GM10266 (cell line): ENCODE measurements around the gene GALNT17.

Experiments used
- DNase-seq: peaks from one replicate; pipeline ENCODE4 v3.0.0; 2012; ENCODE audit errors: extremely low spot score
- TF ChIP-seq, protein P1 (sequence below): IDR thresholded peaks from 2 replicates; pipeline ENCODE4 v1.5.1; 2012; ENCODE audit warnings: mild to moderate bottlenecking, low read depth; ENCODE audit not compliant: control insufficient read depth, insufficient read depth; ENCODE audit errors: missing control alignments

The GALNT17 gene

DNA sequence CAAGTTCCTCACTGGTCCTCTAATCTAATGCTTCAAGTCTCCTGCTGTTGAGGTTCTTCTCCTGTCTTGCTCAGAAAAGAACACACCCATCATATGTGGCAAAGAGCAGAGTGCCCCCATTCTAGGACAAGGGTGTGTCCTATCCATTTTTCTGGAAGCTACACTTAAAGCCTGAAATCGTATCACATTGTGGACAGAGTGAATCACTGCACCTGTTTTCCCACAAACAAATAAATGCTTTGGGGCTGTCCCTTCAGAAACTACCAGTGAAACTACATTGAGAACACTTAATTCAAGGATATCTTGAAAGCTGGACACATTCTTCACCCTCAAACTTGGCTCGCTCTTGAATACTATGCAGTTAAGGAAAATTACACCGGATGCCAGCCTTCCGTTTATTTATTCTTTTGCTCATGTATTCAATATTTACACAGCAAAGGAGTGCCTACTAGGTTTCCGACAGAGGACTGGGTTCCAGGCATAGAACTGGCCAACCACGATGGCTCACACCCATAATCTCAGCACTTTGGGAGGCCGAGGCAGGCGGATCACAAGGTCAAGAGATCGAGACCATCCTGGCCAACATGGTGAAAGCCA lies 473.0 kb downstream of the GALNT17 start:
- no peak for DNase-seq
- TF ChIP-seq, protein P1, sequence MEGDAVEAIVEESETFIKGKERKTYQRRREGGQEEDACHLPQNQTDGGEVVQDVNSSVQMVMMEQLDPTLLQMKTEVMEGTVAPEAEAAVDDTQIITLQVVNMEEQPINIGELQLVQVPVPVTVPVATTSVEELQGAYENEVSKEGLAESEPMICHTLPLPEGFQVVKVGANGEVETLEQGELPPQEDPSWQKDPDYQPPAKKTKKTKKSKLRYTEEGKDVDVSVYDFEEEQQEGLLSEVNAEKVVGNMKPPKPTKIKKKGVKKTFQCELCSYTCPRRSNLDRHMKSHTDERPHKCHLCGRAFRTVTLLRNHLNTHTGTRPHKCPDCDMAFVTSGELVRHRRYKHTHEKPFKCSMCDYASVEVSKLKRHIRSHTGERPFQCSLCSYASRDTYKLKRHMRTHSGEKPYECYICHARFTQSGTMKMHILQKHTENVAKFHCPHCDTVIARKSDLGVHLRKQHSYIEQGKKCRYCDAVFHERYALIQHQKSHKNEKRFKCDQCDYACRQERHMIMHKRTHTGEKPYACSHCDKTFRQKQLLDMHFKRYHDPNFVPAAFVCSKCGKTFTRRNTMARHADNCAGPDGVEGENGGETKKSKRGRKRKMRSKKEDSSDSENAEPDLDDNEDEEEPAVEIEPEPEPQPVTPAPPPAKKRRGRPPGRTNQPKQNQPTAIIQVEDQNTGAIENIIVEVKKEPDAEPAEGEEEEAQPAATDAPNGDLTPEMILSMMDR, result no peak

DNA sequence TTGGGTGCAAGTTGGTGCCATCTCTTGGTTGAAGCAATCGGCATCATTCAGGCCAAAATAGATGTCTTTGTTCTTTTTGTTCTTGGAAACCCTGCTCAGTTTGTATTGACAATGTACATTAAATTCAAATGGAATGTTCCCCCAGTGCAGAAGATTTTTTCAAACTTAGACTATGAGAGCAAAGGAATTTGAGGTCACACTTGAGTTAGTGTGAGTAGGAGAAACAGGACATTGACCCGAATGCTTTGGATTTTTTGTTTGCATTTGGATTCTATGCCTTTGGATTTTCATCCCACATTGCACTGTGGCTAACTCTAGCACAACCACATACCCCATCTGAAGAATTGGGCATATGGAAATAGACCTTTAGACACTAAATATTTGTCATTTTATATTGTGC lies 480.0 kb downstream of the GALNT17 start:
- DNase-seq, result no peak
- TF ChIP-seq, protein P1, result no peak

DNA sequence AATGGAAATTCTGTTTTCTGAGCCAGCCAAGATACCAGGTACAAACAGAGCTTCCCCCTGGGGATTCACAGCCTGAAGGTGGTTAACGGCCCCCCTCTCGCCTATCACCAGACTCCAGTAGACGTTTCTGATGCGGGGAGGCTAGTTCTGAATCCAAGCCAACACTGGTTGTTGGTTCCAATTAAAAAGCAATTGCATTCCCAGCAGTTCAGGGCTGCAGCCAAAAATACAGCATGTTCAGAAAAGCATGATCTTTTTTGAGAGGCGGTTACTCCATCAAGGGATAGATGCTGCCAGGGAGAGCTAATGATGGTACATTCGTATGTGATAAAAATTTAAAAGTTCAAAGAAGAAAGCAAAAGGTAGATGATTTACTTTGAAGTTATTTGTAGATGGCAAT lies 481.0 kb downstream of the GALNT17 start:
- TF ChIP-seq, protein P1, result no peak

DNA sequence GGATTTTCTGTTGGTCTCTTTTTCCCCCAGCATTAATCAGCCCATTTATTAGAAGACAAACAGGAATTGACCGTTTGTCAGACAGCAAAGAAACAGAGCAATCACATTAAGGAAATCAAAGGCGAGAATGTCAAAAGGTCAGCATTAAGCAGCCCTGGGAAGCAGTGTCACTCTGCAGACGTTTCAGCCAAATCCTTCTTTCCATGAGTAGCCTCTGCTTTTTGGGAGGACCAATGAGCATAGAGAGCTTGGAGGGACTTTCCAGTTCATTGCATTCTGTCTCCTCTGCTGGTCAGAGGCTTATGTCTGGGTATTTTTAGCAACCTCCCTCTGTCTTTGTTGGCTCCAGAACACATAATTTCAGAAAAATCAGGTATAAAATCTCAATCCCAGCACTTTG lies 481.4 kb downstream of the GALNT17 start:
- TF ChIP-seq, protein P1, result no peak

More for the DNA sequence above, 481.0 kb downstream of the GALNT17 start:
- DNase-seq, result no peak

DNA sequence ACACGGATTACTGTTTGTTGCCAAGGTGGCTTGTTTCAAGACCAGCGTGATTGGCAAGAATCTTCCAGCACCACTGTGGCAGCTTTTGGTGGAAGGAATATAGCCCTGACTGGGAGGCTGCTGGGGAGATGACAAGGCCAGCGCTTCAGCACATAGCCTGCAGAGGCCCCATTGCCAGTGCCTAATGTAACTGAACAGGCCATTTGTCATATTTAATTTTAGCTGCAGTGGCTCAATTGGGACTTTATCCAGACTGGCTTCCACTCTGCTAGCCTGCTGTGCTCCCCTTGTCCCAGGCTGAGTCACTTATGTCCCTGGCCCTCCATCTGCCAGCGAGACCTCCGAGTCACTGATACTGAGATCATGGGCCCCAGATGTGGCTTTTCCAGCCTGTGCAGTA lies 483.1 kb downstream of the GALNT17 start:
- TF ChIP-seq, protein P1, result no peak
- no peak for DNase-seq

More for the DNA sequence above, 481.4 kb downstream of the GALNT17 start:
- no peak for DNase-seq

DNA sequence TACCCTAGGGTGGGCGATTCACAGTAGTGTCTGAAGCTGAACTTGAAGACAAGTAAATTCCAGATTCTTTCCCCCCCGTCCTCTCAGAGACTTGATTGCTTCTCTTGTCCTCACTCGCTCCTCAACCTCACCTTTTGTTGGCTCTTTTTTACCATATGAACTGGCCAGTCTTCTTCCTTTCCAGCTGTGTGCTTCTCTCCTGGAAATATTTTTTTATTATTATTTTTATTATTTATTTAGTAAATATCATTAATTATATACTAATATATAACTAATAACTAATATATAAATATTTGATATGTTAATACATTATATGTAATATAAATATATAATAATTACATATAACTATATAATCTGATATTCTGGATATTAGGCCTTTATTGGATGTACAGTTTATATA lies 484.3 kb downstream of the GALNT17 start:
- TF ChIP-seq, protein P1, result no peak
- no peak for DNase-seq

DNA sequence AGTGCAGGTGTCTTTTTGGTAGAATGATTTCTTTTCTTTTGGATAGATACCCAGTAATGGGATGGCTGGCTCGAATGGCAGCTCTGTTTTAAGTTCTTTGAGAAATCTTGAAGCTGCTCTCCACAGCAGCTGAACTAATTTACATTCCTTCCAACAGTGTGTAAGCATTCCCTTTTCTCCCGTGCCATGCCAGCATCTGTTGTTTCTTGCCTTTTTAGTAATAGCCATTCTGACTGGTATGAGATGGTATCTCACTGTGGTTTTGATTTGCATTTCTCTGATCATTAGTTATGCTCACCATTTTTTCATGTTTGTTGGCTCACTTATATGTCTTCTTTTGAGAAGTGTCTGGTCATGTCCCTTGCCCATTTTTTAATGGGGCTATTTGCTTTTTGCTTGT lies 486.3 kb downstream of the GALNT17 start:
- TF ChIP-seq, protein P1, result no peak
- DNase-seq, result no peak
